Caco-2 (cell line): ENCODE data around the gene PDE7B. TPM values are rescaled to one million over a fixed set of nuclear protein-coding genes. Genes with fewer than 3 reads are reported as not detected.

Experiments
- BruUV-seq: library from RNA; stranded (reverse); fragments of 400-500 nt; replicated peaks from 2 replicates; lab custom pipeline; 2021; lab: Mats Ljungman, UMichigan
- CTCF ChIA-PET: fragments of 300-600 bp; sonication (Branson Sonifier 250); formaldehyde crosslinking; loops from one replicate; lab custom pipeline; 2022; ENCODE audit warnings: antibody characterized with exemption; lab: Charles Lee
- POLR2A ChIA-PET: fragments of 300-600 bp; sonication (Branson Sonifier 250); formaldehyde crosslinking; loops from one replicate; lab custom pipeline; 2022; ENCODE audit warnings: antibody characterized with exemption; lab: Charles Lee
- DNase-seq, 2 experiments: peaks; one replicate each; pipeline versions ENCODE4 v3.0.0 to v3.0.0-alpha.2; 2020 to 2022
- H3K27me3 ChIP-seq: replicated peaks from 2 replicates; pipeline ENCODE4 v1.6.0; 2011; ENCODE audit warnings: low read length; ENCODE audit not compliant: control insufficient read depth, insufficient read depth
- H3K36me3 ChIP-seq: 2 replicates; pipeline ENCODE4 v1.5.1; 2011; ENCODE audit warnings: low read length; ENCODE audit not compliant: control insufficient read depth, insufficient read depth
- H3K4me1 ChIP-seq: fragments of 250-450 bp; sonication (Bioruptor Pico); 2 replicates; pipeline ENCODE4 v1.5.1; 2020; ENCODE audit warnings: mild to moderate bottlenecking
- H3K4me3 ChIP-seq: 2 replicates; pipeline ENCODE4 v1.5.1; 2011; ENCODE audit warnings: low read depth, mild to moderate bottlenecking, control low read depth, low read length
- H3K9me3 ChIP-seq: fragments of 250-450 bp; sonication (Bioruptor Pico); 2 replicates; pipeline ENCODE4 v1.5.1; 2020; ENCODE audit warnings: mild to moderate bottlenecking, moderate library complexity
- H3K27ac Mint-ChIP-seq: one replicate; pipeline ENCODE4 v1.8.0; 2022; ENCODE audit warnings: mixed read lengths; ENCODE audit not compliant: unreplicated experiment
- H3K27me3 Mint-ChIP-seq: one replicate; pipeline ENCODE4 v1.8.0; 2022; ENCODE audit warnings: mixed read lengths; ENCODE audit not compliant: insufficient read depth, unreplicated experiment
- H3K36me3 Mint-ChIP-seq: one replicate; pipeline ENCODE4 v1.8.0; 2022; ENCODE audit warnings: mild to moderate bottlenecking, mixed read lengths; ENCODE audit not compliant: insufficient read depth, unreplicated experiment
- H3K4me1 Mint-ChIP-seq: one replicate; pipeline ENCODE4 v1.8.0; 2022; ENCODE audit warnings: low read depth, mixed read lengths; ENCODE audit not compliant: unreplicated experiment
- H3K4me3 Mint-ChIP-seq: one replicate; pipeline ENCODE4 v1.8.0; 2022; ENCODE audit warnings: mild to moderate bottlenecking, moderate library complexity, mixed read lengths; ENCODE audit not compliant: unreplicated experiment
- H3K9me3 Mint-ChIP-seq: one replicate; pipeline ENCODE4 v1.8.0; 2022; ENCODE audit warnings: mixed read lengths; ENCODE audit not compliant: unreplicated experiment
- intact Hi-C: fragments of 100-400 bp; cut with micrococcal nuclease; formaldehyde crosslinking; loops from one replicate; pipeline ENCODE4 v1.10.0; 2022; ENCODE audit not compliant: unreplicated experiment
- total RNA-seq: library from RNA; stranded (reverse); gene quantifications from 2 replicates; pipeline ENCODE4 v1.2.3, GENCODE V29; 2022
- TF ChIP-seq, protein P1 (sequence below), 2 experiments: fragments of 200-600 bp in 1 of 2; IDR thresholded peaks; 1 replicate in 1 of 2; 2 replicates in 1 of 2; pipeline versions ENCODE4 v1.5.1 to v1.8.0; 2011 to 2022; ENCODE audit warnings: antibody characterized with exemption in 1 of 2, control low read depth in 1 of 2, inconsistent platforms in 1 of 2, low read depth in 1 of 2, low read length in 1 of 2, mild to moderate bottlenecking in 1 of 2, moderate library complexity in 1 of 2; ENCODE audit not compliant: insufficient read depth in 1 of 2, severe bottlenecking in 1 of 2, unreplicated experiment in 1 of 2

Gene PDE7B
- total RNA-seq, 1 experiment from 2014 or later: not detected

DNA sequence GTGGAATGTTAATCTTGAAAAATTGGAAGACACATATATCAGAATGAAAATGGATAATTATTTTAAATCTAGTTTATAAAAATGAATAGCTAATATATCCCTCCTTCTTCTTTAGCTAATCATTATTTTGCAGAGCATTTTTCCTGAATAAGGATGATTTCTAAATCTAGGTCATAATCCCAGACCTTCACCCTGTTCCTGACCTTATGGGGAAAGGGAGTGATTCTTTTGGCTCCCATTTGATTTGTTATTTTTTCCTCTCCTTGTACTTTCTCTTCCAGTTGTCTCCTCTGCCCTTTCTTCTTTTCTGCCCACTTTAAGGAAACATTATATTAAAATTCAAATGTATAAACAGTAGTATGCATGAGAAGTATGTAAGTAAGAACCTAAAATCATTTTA, 208.6 kb downstream of the PDE7B start:
- Mint-ChIP-seq H3K27me3 (peaks cover 7% of the 10 kb centered on the region), H3K27ac (no peak overlapping the region), H3K4me3 (no peak overlapping the region), H3K9me3 (no peaks in the 10 kb centered on the region), H3K4me1 (no peaks in the 10 kb centered on the region), H3K36me3 (no peaks in the 10 kb centered on the region)
- TF ChIP-seq, protein P1, sequence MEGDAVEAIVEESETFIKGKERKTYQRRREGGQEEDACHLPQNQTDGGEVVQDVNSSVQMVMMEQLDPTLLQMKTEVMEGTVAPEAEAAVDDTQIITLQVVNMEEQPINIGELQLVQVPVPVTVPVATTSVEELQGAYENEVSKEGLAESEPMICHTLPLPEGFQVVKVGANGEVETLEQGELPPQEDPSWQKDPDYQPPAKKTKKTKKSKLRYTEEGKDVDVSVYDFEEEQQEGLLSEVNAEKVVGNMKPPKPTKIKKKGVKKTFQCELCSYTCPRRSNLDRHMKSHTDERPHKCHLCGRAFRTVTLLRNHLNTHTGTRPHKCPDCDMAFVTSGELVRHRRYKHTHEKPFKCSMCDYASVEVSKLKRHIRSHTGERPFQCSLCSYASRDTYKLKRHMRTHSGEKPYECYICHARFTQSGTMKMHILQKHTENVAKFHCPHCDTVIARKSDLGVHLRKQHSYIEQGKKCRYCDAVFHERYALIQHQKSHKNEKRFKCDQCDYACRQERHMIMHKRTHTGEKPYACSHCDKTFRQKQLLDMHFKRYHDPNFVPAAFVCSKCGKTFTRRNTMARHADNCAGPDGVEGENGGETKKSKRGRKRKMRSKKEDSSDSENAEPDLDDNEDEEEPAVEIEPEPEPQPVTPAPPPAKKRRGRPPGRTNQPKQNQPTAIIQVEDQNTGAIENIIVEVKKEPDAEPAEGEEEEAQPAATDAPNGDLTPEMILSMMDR (IDR thresholded peaks at IDR 0.05; ENCODE audit: insufficient read depth in 1 of 2, low read depth in 1 of 2, low read length in 1 of 2, severe bottlenecking in 1 of 2, unreplicated experiment in 1 of 2): no peak
- H3K27me3 ChIP-seq: no peaks in the 10 kb centered on the region
- no peaks in the 10 kb centered on the region for H3K9me3 ChIP-seq
- H3K36me3 ChIP-seq: no peaks in the 10 kb centered on the region
- no peaks in the 10 kb centered on the region for H3K4me1 ChIP-seq
- intact Hi-C loops: no loop called here
- BruUV-seq: no TSS peak
- H3K4me3 ChIP-seq: no peak overlapping the region
- CTCF ChIA-PET: no interaction called here
- POLR2A ChIA-PET: no interaction called here
- no peak for DNase-seq

DNA sequence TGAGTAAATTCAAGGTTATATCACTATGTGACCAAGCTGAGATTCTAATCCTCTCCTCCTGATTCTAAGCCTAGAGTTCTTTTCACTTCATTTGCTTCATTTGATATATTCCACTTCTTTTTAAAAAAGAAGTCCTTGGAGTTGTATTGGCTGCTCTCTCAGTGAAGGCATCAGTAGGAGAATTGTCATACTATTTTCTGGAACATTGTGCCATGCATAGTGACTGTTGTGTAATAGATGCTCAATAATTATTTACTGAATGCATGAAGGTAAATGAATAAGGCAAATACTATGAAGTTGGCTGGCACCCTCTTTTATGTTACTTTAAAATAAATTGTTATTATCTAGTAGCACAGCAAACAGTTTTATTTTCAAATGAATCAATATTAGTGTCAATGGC, 209.3 kb downstream of the PDE7B start:
- no peak overlapping the region for H3K4me3 ChIP-seq
- CTCF ChIA-PET: no interaction called here
- intact Hi-C loops: no loop called here

DNA sequence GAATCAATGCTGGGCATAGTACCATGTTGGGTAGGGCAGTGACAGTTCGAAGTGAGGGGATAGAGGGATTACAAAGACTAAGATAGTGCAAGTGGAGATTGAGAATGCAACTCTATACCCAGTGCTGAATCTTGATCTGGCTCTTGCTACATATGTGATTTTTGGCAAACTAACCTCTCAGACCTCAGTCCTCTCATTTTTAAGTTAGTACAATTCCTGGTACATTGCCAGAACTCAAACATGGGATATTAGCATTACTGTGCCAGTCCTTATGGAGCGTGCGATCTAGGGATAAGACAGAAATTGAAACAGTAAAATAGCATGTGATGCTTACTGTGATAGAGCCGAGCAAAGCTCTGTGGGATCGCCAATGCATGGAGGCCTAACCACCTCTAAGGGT, 210.2 kb downstream of the PDE7B start:
- H3K36me3 ChIP-seq: no peaks in the 10 kb centered on the region
- intact Hi-C loops: no loop called here
- Mint-ChIP-seq H3K36me3 (no peaks in the 10 kb centered on the region), H3K27me3 (peaks cover 7% of the 10 kb centered on the region), H3K4me3 (no peak overlapping the region), H3K27ac (no peak overlapping the region), H3K9me3 (no peaks in the 10 kb centered on the region), H3K4me1 (no peaks in the 10 kb centered on the region)
- CTCF ChIA-PET: no interaction called here
- H3K9me3 ChIP-seq: no peaks in the 10 kb centered on the region
- no peaks in the 10 kb centered on the region for H3K27me3 ChIP-seq
- H3K4me3 ChIP-seq: no peak overlapping the region
- BruUV-seq: no TSS peak
- DNase-seq: no peak
- H3K4me1 ChIP-seq: no peaks in the 10 kb centered on the region
- POLR2A ChIA-PET: no interaction called here
- TF ChIP-seq, protein P1 (IDR thresholded peaks at IDR 0.05; ENCODE audit: insufficient read depth in 1 of 2, low read depth in 1 of 2, low read length in 1 of 2, severe bottlenecking in 1 of 2, unreplicated experiment in 1 of 2): no peak

More for the DNA sequence above, 209.3 kb downstream of the PDE7B start:
- Mint-ChIP-seq H3K4me1 (no peaks in the 10 kb centered on the region), H3K4me3 (no peak overlapping the region), H3K27ac (no peak overlapping the region), H3K36me3 (no peaks in the 10 kb centered on the region), H3K9me3 (no peaks in the 10 kb centered on the region), H3K27me3 (peaks cover 7% of the 10 kb centered on the region)
- POLR2A ChIA-PET: interaction anchor here (0.6 kb wide), 1 partner anchor 9 kb away, joined by 5 read pairs; no protein-coding TSS in a partner anchor
- DNase-seq: no peak
- TF ChIP-seq, protein P1 (IDR thresholded peaks at IDR 0.05; ENCODE audit: insufficient read depth in 1 of 2, low read depth in 1 of 2, low read length in 1 of 2, severe bottlenecking in 1 of 2, unreplicated experiment in 1 of 2): no peak
- BruUV-seq: no TSS peak
- Histone ChIP-seq H3K27me3 (no peaks in the 10 kb centered on the region), H3K36me3 (no peaks in the 10 kb centered on the region), H3K4me1 (no peaks in the 10 kb centered on the region), H3K9me3 (no peaks in the 10 kb centered on the region)
